H1 (cell line): ENCODE measurements around the gene WDR38. TPM values are rescaled to one million over a fixed set of nuclear protein-coding genes. Genes with fewer than 3 reads are reported as not detected.

Experiments
- ASH2L ChIP-seq: fragments of 200-600, 300-600 bp; sonication (generic); IDR thresholded peaks from one replicate; pipeline ENCODE4 v1.7.1; 2017; ENCODE audit warnings: low read length
- CHD1 ChIP-seq: IDR thresholded peaks from 2 replicates; pipeline ENCODE4 v1.6.1; 2012; ENCODE audit warnings: low read depth, low read length, improper control_type of control experiment
- CHD2 ChIP-seq: IDR thresholded peaks from 2 replicates; pipeline ENCODE4 v1.6.1; 2012; ENCODE audit warnings: low read length, improper control_type of control experiment
- HDAC2 ChIP-seq, 2 experiments: fragments of 300-600 bp in 1 of 2; sonication (generic) in 1 of 2; IDR thresholded peaks; 2 replicates each; pipeline ENCODE4 v1.6.1; 2011 to 2012; ENCODE audit warnings: low read depth in 2 of 2, low read length in 2 of 2, mild to moderate bottlenecking in 2 of 2, moderate library complexity in 2 of 2, borderline replicate concordance in 1 of 2, inconsistent platforms in 1 of 2
- polyA plus RNA-seq, 7 experiments: library from polyadenylated mRNA; depleted of rRNA in 3 of 7; stranded (reverse) in 5 of 7; unstranded in 2 of 7; fragments of >200 nt in 5 of 7; fragments of 200-250 nt in 2 of 7; gene quantifications; 1 replicate in 5 of 7; 2 replicates in 1 of 7; 4 replicates in 1 of 7; pipeline versions ENCODE4 v1.2.1 to v1.2.3, GENCODE V29; 2011 to 2013; ENCODE audit warnings: missing spikeins in 2 of 7, mixed read lengths in 2 of 7
- total RNA-seq: library from RNA; stranded (reverse); fragmentation: NEBNext Ultra II Directional; extraction: Animal tissue kit (Norgen Biotek cat#: 25700); gene quantifications from 2 replicates; pipeline ENCODE4 v1.2.1, GENCODE V29; 2021

WDR38 gene
- total and polyA plus RNA-seq, 2 of the 8 experiments (the other 6 are each of a cell fraction or from before 2014, with no cell fraction given): not detected

- peak; percentile 7 to 87; a peak in 1 of 4 replicates for TF ChIP-seq HDAC2 (IDR thresholded peaks at IDR 0.05; ENCODE audit: borderline replicate concordance in 1 of 2, low read depth in 2 of 2, low read length in 2 of 2)
- peak; percentile 46 for TF ChIP-seq ASH2L
- TF ChIP-seq CHD1: no peak
- no peak for TF ChIP-seq CHD2
Observed at GRCh38 chr9:124852829-124853531, at the start of gene WDR38 (continued).
